Stimulated activated naive CD4-positive, alpha-beta T cell treated with Interleukin-2 at 50 U/mL for 16 hours (primary cell): Measurements from ENCODE around the gene TEX29.

Source experiments
- DNase-seq: peaks from one replicate; lab custom pipeline; 2025; lab: John Stamatoyannopoulos, UW

TEX29 gene

DNA sequence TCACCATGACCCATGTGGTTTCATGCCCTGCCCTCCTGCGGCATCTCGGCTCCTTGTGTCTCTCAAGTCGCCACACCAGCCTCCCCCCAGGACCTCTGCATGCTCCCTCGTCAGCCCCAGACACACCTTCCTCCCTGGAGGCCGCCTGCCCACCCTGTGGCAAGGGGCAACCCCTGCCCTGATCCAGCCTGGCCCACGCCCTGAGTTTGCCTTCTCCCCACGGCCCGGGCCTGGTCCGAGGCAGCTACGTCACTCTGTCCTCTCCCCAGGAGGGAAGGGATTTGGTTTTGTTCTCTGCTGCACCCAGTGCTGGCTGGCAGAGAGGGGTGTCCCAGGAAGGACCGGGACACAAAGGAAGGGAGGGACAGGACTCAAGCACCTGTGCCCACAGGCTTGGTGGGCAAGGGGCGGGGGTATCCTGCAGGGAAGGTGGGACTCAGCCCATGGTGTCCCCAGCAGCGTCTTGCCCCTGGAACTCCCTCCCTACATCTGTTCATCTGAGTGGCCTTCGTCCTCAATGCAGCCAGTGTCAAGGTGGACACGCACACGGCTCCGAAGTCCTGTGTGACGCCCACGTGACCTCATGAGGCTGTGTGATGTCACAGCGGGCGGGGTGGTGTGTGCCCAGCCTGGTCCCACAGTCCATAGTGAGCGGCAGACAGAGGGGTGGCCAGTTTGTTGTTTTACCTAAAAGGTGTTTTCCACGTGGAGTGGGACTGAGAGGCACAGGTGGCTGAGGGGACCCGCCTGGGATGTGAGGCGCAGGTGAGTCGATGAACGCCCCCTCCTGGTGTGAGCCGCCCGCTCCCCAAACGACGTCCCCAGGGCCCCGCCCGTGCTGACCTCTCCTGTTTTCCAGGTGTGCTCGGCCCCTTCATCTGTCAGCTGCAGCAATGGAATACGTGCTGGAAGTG is at the start of gene TEX29:
Gene TEX29 (plus strand): TSS at position 645 of the 914 bp plus-strand sequence. CDS start 249 bp downstream, at position 894.
- no peak for DNase-seq

DNA sequence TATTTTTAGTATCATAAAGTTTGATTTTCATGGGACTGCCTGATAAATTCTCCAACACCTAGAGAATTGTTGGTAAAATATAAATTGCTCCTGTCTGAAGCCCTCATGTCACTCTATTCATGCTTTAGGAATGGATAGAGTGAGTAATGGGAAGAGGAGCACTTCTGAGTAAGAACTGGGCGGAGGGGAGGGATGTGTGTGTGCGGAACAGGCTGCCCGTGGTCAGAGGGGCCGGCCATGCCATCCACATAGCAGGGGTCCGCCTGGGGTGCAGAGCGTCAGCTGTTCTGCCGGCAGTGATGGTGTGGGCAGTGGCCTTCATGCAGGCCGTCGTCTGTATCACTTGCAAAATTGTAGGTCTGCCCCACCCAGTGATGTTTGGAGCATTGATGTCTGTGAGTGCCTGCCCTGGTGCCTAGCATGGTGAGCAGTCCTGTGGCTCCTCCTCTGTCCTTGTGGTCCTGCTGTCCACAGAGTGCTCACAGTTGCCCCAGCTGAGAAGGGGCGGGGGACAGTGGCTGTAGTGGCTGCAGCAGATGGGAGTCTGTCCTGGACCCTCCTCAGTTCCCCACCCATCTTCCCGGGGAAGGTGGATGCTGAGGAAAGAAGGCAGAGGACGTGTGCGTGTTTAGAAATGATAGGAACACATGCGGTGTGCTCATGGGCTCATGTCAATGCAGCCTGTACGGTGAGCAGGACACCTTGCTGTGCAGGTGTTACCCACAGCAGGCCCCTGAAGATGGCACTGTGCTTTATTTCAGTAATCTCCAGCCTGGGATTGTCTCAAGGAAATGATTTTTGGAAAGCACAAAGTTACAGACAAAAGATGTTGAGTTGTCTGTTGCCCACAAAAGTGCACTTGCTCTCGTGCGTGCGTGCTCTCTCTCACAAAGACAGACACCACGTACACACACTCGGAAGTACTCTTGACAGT is 49.4 kb upstream of the TEX29 start:
- DNase-seq: no peak

- DNase-seq: no peak
Observed at GRCh38 chr13:111272117-111272516, 48.3 kb upstream of the TEX29 start.

DNA sequence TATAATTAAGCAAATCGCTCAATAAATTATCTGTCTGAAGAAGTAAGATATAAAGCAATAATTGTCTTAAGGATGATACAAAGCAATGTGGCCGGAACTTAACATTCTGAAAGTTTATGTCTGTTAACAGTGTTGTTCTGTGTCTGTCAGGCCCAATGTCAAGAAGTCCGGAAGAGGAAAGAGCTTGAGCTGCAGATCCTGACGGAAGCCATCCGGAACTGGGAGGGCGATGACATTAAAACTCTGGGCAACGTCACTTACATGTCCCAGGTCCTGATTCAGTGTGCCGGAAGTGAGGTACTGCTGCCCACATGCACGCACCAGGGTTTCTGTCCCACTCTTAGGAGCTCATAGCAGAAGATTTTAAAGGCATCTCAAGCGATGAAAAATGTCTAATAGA is 45.1 kb upstream of the TEX29 start:
- DNase-seq: no peak

- no peak for DNase-seq
Observed at GRCh38 chr13:111275995-111276618, 44.3 kb upstream of the TEX29 start.

GRCh38 chr13:111278258-111278657 is 42.2 kb upstream of the TEX29 start:
- no peak for DNase-seq

DNA sequence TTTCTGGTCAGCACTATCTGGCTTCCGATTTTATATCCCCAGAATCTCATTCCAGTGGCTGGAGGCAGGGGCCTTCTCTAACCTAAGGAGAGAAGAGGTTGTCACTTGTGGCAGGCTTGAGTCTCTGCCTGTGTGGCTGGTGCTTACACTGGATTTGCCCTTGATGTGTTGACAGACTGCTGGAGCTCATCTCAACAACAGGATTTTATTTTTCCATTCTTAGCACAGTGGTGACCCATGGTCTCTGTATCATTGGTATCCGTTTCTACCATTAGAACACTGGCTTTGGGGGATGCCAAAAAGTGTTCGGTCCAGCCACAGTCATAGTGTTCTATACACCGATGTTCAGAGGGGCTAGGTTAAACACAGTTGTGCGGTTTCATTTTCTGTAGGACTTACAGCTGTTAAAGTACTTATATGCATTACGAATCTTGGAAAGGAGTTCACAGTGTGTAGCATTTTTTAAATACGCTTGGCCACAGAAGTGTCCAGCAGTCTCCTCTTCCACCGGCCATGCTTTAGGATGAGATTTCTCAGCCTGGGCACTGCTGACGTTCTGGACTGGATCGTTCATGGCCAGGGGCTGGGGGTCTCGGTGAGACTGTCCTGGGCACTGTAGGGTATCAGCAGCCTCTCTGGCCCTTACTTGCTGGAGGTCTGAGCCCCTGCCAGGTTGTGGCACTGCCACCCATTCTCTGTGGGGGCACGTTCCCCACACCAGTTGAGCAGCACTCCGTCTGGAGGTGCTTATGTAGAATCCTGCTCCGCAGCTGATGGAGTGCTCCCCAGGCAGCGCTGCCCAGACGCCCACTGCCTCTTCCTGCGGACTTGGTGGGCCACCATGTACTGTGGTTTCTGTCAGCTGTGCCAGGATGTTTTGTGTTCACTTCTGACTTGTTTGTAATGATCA is 41.4 kb upstream of the TEX29 start:
- no peak for DNase-seq

DNA sequence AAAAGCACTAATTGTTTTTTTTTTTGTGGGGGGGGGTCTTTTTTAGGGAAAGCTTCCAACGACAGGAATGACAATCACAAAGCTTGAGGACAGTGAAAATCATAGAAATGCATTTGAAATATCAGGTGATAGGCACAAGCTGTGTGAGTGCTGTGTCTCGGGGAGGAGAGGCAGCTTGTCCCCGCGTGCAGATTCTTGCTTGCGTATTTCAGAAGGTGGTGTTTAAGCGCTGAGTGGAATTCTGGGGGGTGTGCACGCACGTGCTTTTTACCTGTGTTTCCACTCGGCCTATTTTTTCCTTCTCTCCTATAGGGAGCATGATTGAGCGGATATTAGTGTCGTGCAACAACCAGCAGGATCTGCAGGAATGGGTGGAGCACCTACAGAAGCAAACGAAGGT is 40.2 kb upstream of the TEX29 start:
- DNase-seq: no peak

DNA sequence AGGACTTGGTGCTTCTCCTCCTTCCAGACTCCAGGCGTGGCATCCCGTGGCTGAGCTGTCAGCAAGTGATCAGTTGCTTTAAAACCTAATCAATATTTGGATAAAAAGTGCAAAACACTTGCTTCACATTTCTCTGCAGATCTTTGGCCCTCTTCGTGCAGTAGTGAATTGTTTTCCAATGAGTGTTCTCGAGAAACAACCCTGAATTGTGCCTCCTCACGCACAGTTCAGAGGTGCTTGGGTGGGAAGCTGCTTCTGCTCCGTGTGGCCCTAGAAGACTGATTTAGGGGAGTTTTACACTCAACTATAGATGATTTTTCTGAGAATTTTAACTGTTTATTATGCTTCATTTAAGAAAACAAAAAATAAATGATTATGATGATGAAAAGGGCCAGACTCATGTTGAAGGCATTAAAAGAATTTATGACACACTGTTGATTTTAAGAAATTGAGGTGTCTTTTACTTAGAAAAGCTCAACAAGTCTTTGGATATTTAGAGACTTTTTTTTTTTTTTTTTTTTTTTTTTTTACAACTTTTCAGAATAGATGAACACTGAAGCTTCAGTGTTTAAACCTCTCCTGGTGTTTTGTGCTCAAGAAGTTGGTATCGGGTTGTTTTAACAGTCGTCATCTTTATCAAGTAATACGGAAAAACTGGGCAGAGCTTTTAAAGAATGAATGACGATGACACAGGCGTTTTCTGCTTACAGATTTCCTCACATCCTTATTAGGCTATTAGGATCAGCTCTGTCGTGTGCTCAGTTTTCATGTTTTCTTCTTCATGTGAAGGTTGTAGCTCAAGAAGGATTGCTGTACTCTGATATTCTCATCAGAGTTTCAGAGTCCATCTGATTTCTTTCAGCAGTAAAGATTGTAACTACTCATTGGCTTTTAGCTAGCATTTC is 39.5 kb upstream of the TEX29 start:
- no peak for DNase-seq

DNA sequence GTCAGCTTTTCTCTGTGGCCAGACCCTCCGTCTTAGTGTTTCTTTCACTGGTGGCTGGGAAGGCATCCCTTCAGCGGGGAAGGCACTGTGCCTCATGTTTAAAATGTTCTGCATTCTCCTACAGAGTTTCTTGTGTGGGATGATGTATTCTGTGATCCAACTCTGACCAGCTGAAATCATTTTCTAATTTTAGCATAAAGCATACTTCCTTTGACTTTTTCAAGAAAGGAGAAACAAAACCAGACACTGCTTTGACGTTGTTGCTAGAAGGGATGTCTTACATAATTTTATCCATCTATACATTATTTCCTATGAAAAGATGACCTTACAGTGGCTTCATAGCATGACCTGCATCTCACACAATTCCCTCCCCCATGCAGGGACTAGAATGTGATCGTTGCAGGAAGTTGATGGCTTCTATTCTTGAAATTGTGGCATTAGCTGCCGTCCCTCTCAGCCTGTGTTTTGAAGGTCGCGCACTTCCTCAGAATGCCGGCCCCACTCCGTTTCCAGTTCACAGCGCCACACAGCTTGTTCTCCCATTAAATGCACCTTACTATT is 38.6 kb upstream of the TEX29 start:
- no peak for DNase-seq

GRCh38 chr13:111282425-111282824 is 38.0 kb upstream of the TEX29 start:
- DNase-seq: no peak

DNA sequence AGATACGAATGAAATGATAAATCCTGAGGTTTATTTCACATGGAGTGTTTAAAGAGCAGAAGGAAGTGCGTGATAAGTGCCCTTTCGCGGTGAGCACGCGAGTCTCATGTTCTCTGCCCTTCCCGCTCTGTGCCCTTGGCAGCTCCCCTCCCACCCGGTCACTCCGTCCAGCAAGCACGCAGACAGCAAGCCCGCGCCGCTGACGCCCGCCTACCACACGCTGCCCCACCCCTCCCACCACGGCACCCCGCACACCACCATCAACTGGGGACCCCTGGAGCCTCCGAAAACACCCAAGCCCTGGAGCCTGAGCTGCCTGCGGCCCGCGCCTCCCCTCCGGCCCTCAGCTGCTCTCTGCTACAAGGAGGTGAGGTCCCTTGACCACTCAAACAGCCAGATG is 37.4 kb upstream of the TEX29 start:
- no peak for DNase-seq

DNA sequence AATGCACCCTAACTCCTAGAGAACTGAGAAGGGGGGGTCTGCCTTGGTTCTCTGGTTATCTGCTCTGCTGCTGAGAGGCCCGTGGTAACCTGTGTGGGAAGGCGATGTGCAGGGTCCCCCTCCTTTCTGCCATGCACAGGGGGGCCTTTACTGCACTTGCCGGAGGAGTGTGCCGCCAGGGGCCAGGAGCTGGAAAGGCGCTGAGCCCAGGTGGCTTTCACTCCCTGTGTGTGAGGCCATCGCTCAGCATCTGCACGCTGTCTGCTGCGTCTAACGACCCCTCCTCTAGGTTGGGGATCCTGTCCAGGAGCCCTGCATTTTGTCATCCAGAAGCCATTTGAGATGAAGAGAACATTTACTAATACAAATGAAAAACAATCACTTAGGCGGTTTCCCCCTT is 37.0 kb upstream of the TEX29 start:
- DNase-seq: no peak

DNA sequence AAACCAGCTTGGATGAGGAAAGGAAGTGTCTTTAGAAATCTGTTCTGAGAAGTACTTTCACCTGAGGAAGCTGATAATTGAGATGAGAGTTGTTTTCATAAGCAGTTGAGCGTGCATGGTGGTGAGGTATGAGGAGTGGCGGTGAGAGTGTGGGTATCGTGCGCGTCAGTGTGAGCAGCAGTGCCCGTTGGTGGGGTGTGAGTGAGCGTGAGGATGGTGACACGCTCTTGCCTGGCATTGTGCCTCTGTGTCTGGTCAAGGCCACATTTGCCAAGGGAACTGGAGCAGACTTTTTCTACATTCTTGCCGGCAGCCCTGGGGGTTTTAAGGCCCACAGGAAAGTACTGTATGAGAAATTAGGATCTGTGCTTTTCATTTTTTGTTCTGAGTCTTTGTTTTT is 36.5 kb upstream of the TEX29 start:
- DNase-seq: no peak

DNA sequence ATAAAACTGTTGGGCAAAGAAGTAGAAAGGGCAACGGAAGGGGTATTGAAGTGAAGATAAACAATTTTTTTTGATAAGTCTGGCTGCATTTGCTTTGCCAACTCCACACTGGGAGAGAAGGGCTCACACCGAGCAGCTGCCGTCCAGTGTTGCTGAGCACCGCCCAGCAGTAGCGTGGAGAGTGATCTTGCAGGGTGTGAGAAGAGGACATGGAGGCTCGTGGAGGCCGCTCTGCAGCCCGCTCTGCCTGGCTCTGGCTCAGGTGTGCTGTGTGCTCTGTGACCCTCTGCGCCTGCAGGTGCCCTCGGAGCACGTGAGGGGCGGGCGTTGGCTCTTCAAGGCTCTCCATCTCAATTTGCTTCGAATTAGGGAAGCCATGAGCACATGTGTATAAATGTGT is 35.9 kb upstream of the TEX29 start:
- no peak for DNase-seq

DNA sequence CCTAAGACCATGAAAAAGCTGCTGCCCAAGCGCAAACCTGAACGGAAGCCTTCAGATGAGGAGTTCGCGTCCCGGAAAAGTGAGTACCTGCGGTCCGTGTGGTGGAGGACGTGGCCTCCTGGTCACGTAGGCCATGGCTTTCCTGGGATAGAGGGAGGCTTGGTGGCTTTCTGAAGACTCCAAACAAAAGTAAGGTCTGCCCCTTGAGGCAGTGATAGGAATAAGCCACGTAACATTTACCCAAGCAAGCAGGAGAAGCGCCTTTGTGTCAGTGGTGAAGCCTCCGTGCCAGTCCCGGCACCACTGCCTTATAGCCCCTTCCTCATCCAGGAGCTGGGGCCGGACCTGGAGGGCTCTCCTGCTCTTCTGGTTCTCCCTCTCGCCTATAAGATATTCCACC is 34.3 kb upstream of the TEX29 start:
- DNase-seq: no peak

- DNase-seq: no peak
Observed at GRCh38 chr13:111286749-111287148, 33.7 kb upstream of the TEX29 start.

- DNase-seq: no peak
Observed at GRCh38 chr13:111287201-111287600, 33.2 kb upstream of the TEX29 start.

GRCh38 chr13:111288276-111288675 is 32.2 kb upstream of the TEX29 start:
- no peak for DNase-seq

DNA sequence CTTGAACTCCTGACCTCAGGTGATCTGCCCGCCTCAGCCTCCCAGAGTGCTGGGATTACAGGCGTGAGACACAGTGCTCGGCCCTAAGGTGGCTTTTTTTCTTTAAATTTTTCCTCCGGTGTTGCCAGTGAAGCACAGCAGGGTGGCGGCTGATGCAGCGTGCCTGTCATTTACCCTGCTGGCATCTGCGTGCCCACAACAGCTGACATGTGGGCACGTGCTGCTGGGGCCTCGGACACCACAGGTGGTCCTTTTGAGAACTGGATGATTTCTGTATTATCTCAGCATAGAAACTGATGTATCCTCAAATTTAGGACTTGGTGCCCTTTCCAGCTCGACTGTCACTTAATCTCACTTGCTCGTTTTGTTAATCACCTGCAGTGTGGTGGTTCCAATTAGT is 31.2 kb upstream of the TEX29 start:
- DNase-seq: no peak
